Heart left ventricle (tissue), 16 donors: ENCODE results near the gene CRYM. TPM values are rescaled to one million over a fixed set of nuclear protein-coding genes. Genes with fewer than 3 reads are reported as not detected.

Experiments
- ATAC-seq, 4 donors: fragments of 200-7000 bp; cut with Tn5 transposase; one replicate each; pipeline ENCODE4 v1.9.1; 2020 to 2022; ENCODE audit warnings: moderate library complexity in 4 of 4, mild to moderate bottlenecking in 3 of 4, moderate number of reproducible peaks in 1 of 4
- DNase-seq, 5 donors: peaks; one replicate each; pipeline ENCODE4 v3.0.0-alpha.2; 2020
- H3K27ac ChIP-seq, 12 donors: fragments of 200-600 bp; sonication (generic) in 4 of 12; one replicate each; pipeline versions ENCODE4 v1.5.0 to v1.8.0; 2016 to 2022; ENCODE audit warnings: mild to moderate bottlenecking in 2 of 12
- H3K27me3 ChIP-seq, 9 donors: fragments of 200-600 bp; sonication (generic) in 2 of 9; one replicate each; pipeline versions ENCODE4 v1.5.1 to v1.8.0; 2016 to 2022; ENCODE audit warnings: mild to moderate bottlenecking in 3 of 9
- H3K36me3 ChIP-seq, 9 donors: fragments of 200-600 bp; sonication (generic) in 2 of 9; one replicate each; pipeline versions ENCODE4 v1.5.0 to v1.8.0; 2018 to 2022; ENCODE audit warnings: mild to moderate bottlenecking in 2 of 9
- H3K4me1 ChIP-seq, 12 donors: fragments of 200-600 bp; sonication (generic) in 4 of 12; one replicate each; pipeline versions ENCODE4 v1.5.0 to v1.8.0; 2016 to 2022; ENCODE audit warnings: mild to moderate bottlenecking in 3 of 12
- H3K4me3 ChIP-seq, 12 donors: fragments of 200-600 bp; sonication (generic) in 4 of 12; one replicate each; pipeline versions ENCODE4 v1.5.0 to v1.8.0; 2017 to 2022; ENCODE audit warnings: mild to moderate bottlenecking in 9 of 12, moderate library complexity in 4 of 12
- H3K9me3 ChIP-seq, 12 donors: fragments of 200-600 bp; sonication (generic) in 4 of 12; one replicate each; pipeline versions ENCODE4 v1.5.0 to v1.8.0; 2016 to 2022; ENCODE audit warnings: mild to moderate bottlenecking in 1 of 12
- CTCF ChIP-seq, 12 donors: fragments of 200-600 bp; sonication (generic) in 4 of 12; IDR thresholded peaks; one replicate each; pipeline versions ENCODE4 v1.5.0 to v1.8.0; 2018 to 2022; ENCODE audit warnings: antibody characterized with exemption in 12 of 12, mild to moderate bottlenecking in 5 of 12
- POLR2A ChIP-seq, 2 donors: fragments of 450-650 bp; IDR thresholded peaks; one replicate each; pipeline ENCODE4 v1.6.1; 2017; ENCODE audit warnings: antibody characterized with exemption in 2 of 2, mild to moderate bottlenecking in 2 of 2, moderate library complexity in 2 of 2
- WGBS, 4 donors: extraction: QIAGEN DNeasy Blood & Tissue Kit in 2 of 4; methylation state at CpG; one replicate each; pipeline versions ENCODE4 v1.1.5 to v1.1.7; 2013 to 2018; 5-methylcytosine and 5-hydroxymethylcytosine counted together
- intact Hi-C, 10 donors: fragments of 100-400 bp; cut with DNase I; formaldehyde crosslinking; loops; one replicate each; pipeline versions ENCODE4 v1.11.1 to v1.14.2; 2022
- polyA plus RNA-seq, 2 donors: library from polyadenylated mRNA; stranded (reverse); fragments of 200-250 nt; gene quantifications; one replicate each; pipeline ENCODE4 v1.2.3, GENCODE V29; 2013
- total RNA-seq, 9 donors: library from RNA; depleted of rRNA in 2 of 9; stranded (reverse); fragments of >200 nt in 2 of 9; fragmentation: NEBNext Ultra II Directional in 3 of 9; extraction: Animal tissue kit (Norgen Biotek cat#: 25700) in 3 of 9; gene quantifications; one replicate each; pipeline versions ENCODE4 v1.1.0 to v1.2.4, GENCODE V29; 2016 to 2023
- donor health status: ischemic (EF 13 %, LVEDD 7.1; RV severe dilation, severe dysfunction).
- donor health status: healthy with polysubstance abuse.
- donor health status: DM: no; HTN: yes; CAD: no.
- donor health status: DM: no; HTN: no; CAD: no.
- donor health status: ischemic (EF 25% LVEDD 6.9; RV normal size, moderate dysfunction).
- donor health status: ischemic (EF 25% LVEDD 5.7; RV mildly dilated, moderate dysfunction).
- donor health status: healthy.
- donor health status: DM: yes; HTN: yes; CAD: no.
- donor health status: ischemic (EF 35%, LVEDD 5.7; RV mildly dilated, moderate dysfunction).
- donor health status: nonischemic (EF 11% LVEDD 7.7; RV severe dilation, severe dysfunction).
- donor health status: DM: yes; HTN: yes; CAD: no.
- donor health status: PGD.
- donor health status: ischemic (EF 29% LVEDD 5.4; RV normal size, mild dysfunction).
- donor health status: nonischemic (EF 23%, LVEDD 6.1; RV moderate dilation, normal function).

Gene CRYM
- total and polyA plus RNA-seq, 11 donors = 41.0 to 267 (median 102) TPM

- H3K27me3 ChIP-seq = peaks cover 0 to 3% (median 0%) of the 10 kb centered on the region in 9 donors
- 74 to 88% (median 84%) methylated on average over 4 of the region's 4 CpGs for WGBS, 4 donors
- DNase-seq = no peak
- no peak overlapping the region for H3K27ac ChIP-seq
- peaks cover 0 to 28% (median 3%) of the 10 kb centered on the region in 9 donors for H3K36me3 ChIP-seq
- ATAC-seq = no peak
- no peaks in the 10 kb centered on the region for H3K9me3 ChIP-seq
- TF ChIP-seq CTCF (IDR thresholded peaks at IDR 0.05) = no peak
- no peak for TF ChIP-seq POLR2A (IDR thresholded peaks at IDR 0.05)
- no peak overlapping the region for H3K4me3 ChIP-seq
- intact Hi-C loops = no loop called here
- peaks cover 0 to 18% (median 5%) of the 10 kb centered on the region in 12 donors for H3K4me1 ChIP-seq
Measured at GRCh38 chr16:21257284-21257683, 20.8 kb downstream of the CRYM start.

- WGBS, 4 donors = 84 to 92% (median 88%) methylated on average over 2 of the region's 2 CpGs
- ATAC-seq = no peak
Measured at GRCh38 chr16:21256636-21257035, 21.5 kb downstream of the CRYM start.

GRCh38 chr16:21253470-21253869 is 24.6 kb downstream of the CRYM start:
- Histone ChIP-seq H3K36me3 (peaks cover 0 to 13% (median 0%) of the 10 kb centered on the region in 9 donors), H3K27me3 (peaks cover 0 to 3% (median 0%) of the 10 kb centered on the region in 9 donors)

More at GRCh38 chr16:21256636-21257035, 21.5 kb downstream of the CRYM start:
- intact Hi-C loops = no loop called here
- no peak for DNase-seq
- Histone ChIP-seq H3K36me3 (peaks cover 0 to 28% (median 3%) of the 10 kb centered on the region in 9 donors), H3K4me1 (peaks cover 0 to 12% (median 2%) of the 10 kb centered on the region in 12 donors), H3K4me3 (no peak overlapping the region), H3K9me3 (no peaks in the 10 kb centered on the region), H3K27ac (no peak overlapping the region), H3K27me3 (peaks cover 0 to 3% (median 0%) of the 10 kb centered on the region in 9 donors)
- TF ChIP-seq POLR2A (IDR thresholded peaks at IDR 0.05) (no peak), CTCF (IDR thresholded peaks at IDR 0.05) (no peak)

More at GRCh38 chr16:21253470-21253869, 24.6 kb downstream of the CRYM start:
- Histone ChIP-seq H3K9me3 (no peaks in the 10 kb centered on the region), H3K27ac (no peak overlapping the region), H3K4me3 (no peak overlapping the region), H3K4me1 (no peaks in the 10 kb centered on the region)
- DNase-seq = no peak
- 88 to 91% (median 89%) methylated on average over 3 of the region's 3 CpGs for WGBS, 4 donors
- no peak for ATAC-seq
- no peak for TF ChIP-seq CTCF (IDR thresholded peaks at IDR 0.05)
- TF ChIP-seq POLR2A (IDR thresholded peaks at IDR 0.05) = no peak
- intact Hi-C loops = no loop called here
